Activated T-helper 1 cell treated with anti-CD3 and anti-CD28 coated beads, Interleukin-12 subunit alpha, Interleukin-12 subunit beta, Interleukin-2, Interleukin-4 antibody, amounts not matched to agents 30 ng/mL and 10 ng/mL and 1 ng/mL, durations not matched to agents 14 hours and 24 hours and 36 hours (primary cell): ENCODE data around the gene SUGCT. TPM values are rescaled to one million over a fixed set of nuclear protein-coding genes. Genes with fewer than 3 reads are reported as not detected.
"Not testable (repeated sequence)": the region's sequence is repeated elsewhere in the genome, so short reads cannot be mapped to it uniquely, and the experiment has no call there.

Experiments used
- DNase-seq: peaks from one replicate; pipeline ENCODE4 v3.0.0; 2021; ENCODE audit warnings: low spot score
- H3K27ac Mint-ChIP-seq: one replicate; pipeline ENCODE4 v1.8.0; 2021; ENCODE audit warnings: mild to moderate bottlenecking, mixed read lengths
- H3K27me3 Mint-ChIP-seq: one replicate; pipeline ENCODE4 v1.8.0; 2022; ENCODE audit warnings: mild to moderate bottlenecking, moderate library complexity, mixed read lengths; ENCODE audit not compliant: insufficient read depth
- H3K36me3 Mint-ChIP-seq: one replicate; pipeline ENCODE4 v1.8.0; 2021; ENCODE audit warnings: low read depth, mixed read lengths
- H3K4me1 Mint-ChIP-seq: one replicate; pipeline ENCODE4 v1.8.0; 2021; ENCODE audit warnings: low read depth, mixed read lengths
- H3K4me3 Mint-ChIP-seq: one replicate; pipeline ENCODE4 v1.8.0; 2021; ENCODE audit warnings: mild to moderate bottlenecking, moderate library complexity, mixed read lengths
- H3K9me3 Mint-ChIP-seq: one replicate; pipeline ENCODE4 v1.8.0; 2021; ENCODE audit warnings: mixed read lengths
- intact Hi-C: fragments of 100-400 bp; cut with micrococcal nuclease; formaldehyde crosslinking; loops from one replicate; pipeline ENCODE4 v1.15.1; 2024
- total RNA-seq: library from RNA; stranded (reverse); gene quantifications from 2 replicates; pipeline ENCODE4 v1.2.3, GENCODE V29; 2022

SUGCT gene
- total RNA-seq, 1 donor from 2014 or later = not detected

DNA sequence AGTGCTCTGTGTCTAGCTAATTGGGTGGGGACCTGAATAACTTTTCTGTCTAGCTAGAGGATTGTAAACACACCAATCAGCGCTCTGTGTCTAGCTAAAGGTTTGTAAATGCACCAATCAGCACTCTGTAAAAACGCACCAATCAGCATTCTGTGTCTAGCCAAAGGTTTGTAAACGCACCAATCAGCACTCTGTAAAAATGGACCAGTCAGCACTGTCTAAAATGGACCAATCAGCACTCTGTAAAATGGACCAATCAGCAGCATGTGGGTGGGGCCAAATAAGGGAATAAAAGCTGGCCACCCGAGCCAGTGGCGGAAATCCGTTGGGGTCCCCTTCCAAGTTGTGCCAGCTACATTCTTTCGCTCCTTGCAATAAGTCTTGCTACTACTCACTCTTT is 83.8 kb downstream of the SUGCT start:
- H3K4me3 Mint-ChIP-seq, H3K36me3 Mint-ChIP-seq, H3K27ac Mint-ChIP-seq, intact Hi-C loops, DNase-seq, H3K4me1 Mint-ChIP-seq, H3K27me3 Mint-ChIP-seq, H3K9me3 Mint-ChIP-seq: not testable (repeated sequence)

DNA sequence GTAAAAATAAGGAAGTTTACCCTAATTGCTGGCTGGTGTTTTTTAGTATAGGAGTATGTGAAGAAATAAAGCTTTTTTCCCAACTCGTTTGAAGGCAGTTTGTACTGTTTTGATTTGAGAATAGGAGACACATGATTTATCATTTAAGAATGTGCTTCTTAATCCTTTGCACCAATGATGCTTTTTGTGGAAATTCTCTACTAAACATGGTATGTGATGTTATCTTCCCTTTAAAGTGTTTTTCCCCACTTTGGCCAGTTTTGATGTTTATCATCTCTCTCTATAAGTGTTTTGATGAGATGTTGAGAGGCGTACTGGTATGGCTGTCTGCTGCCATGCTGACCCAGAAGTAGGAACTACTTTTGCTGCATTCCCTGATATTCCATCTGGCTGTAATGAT is 85.1 kb downstream of the SUGCT start:
- Mint-ChIP-seq H3K27me3 (peaks cover 2% of the 10 kb centered on the region), H3K36me3 (no peaks in the 10 kb centered on the region), H3K4me1 (no peaks in the 10 kb centered on the region), H3K9me3 (no peaks in the 10 kb centered on the region), H3K27ac (no peak overlapping the region), H3K4me3 (no peak overlapping the region)
- DNase-seq = no peak
- intact Hi-C loops = no loop called here

DNA sequence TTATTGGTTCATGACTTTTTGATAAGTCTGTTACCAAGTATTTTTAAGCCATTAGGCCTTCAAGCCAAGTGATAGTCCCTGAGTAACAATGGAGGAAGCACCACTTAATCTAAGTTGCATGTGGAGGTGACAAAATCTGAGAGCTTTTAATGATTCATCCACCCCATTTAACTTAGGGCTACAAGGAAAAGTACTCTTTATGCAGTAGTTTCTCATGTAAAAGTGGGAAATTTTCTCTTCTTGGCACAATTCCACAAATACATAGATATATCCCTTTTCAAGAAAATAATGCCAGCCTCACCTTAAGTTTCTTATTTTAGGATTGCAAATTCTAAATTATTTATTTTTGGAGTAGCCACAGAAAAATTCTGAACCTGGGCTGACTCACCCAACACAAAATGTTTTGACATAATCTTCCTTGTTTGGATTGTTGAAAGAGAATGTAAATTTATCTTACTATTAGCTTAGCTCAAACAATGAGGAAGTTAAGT is 85.7 kb downstream of the SUGCT start:
- Mint-ChIP-seq H3K27ac (no peak overlapping the region), H3K4me1 (no peaks in the 10 kb centered on the region), H3K9me3 (no peaks in the 10 kb centered on the region), H3K4me3 (no peak overlapping the region), H3K36me3 (no peaks in the 10 kb centered on the region), H3K27me3 (peaks cover 2% of the 10 kb centered on the region)
- no peak for DNase-seq
- intact Hi-C loops = no loop called here

DNA sequence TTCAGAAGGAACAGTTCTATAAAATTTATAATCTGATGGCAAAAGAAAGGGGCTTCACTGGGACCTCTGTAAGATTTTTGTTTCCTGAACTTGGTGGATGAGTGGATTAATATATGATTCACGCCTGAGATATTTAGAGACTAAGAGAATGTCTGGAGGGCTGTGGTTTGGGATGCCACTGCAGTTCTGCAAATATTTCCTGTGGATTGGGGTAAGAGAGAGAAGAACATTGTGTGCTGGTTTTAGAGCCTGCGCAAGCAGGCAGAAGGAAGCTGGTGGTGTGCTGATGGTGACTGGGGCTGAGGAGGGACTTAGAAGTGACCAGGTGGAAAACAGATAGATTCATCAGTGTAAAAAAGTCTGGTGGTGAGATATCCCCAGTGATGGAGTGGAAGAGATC is 87.0 kb downstream of the SUGCT start:
- no peaks in the 10 kb centered on the region for H3K36me3 Mint-ChIP-seq
- H3K27ac Mint-ChIP-seq = no peak overlapping the region
- intact Hi-C loops = no loop called here
- no peak overlapping the region for H3K4me3 Mint-ChIP-seq
- no peak for DNase-seq
- H3K4me1 Mint-ChIP-seq = no peaks in the 10 kb centered on the region
- H3K9me3 Mint-ChIP-seq = no peaks in the 10 kb centered on the region
- H3K27me3 Mint-ChIP-seq = peaks cover 2% of the 10 kb centered on the region

DNA sequence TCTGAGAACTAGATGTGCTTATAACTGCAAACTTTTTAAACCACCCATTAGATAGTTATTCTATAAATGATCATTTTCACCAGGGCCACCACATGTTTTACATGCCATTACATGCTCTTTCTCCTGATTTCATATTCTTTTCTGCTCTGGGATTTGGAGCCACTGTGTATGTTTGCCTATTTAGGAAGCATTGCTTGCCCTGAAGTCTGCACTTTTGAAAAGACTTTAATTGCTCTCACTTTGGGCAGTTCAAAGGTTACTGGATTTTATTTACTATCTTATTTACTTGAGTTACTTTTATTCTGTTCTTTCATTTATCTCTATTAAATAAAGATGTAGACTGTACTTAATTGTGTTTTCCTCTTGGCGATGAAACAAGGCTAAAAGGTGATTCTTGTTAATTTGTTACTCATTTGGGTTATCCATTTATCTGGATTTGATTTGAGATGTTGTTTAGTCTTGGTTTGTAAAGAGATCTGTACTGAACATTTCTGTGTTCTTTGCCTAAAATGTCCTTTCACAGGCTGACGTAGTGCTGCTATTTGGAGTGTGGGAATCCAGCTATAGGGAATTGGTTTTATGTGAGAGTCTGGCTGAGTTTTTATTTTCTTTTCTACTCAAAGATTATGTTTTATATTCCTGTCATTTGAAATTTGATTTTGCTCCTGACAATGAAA is 88.8 kb downstream of the SUGCT start:
- intact Hi-C loops = no loop called here
- DNase-seq = no peak
- H3K4me3 Mint-ChIP-seq = no peak overlapping the region
- no peaks in the 10 kb centered on the region for H3K36me3 Mint-ChIP-seq
- no peaks in the 10 kb centered on the region for H3K4me1 Mint-ChIP-seq
- peaks cover 2% of the 10 kb centered on the region for H3K27me3 Mint-ChIP-seq
- H3K27ac Mint-ChIP-seq = no peak overlapping the region
- no peaks in the 10 kb centered on the region for H3K9me3 Mint-ChIP-seq

DNA sequence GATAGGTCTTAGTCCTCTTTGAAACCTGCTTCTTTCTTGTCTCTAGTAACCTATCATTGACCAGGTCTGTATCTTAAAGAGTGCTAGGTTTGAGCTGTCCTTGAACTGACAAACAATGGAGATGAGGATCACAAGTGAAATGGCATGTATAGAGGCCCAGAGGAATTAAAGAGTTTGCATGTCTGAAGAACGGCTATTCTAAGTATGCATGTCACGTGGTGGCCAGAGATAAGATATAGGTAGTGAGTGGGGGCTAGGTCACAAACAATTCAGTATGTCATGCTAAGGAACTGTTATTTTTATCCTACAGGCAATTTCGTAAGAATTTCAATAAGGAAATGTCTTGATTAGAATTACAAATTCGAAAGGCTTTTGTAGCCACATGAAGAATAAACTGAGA is 95.3 kb downstream of the SUGCT start:
- H3K9me3 Mint-ChIP-seq = no peaks in the 10 kb centered on the region
- no peak overlapping the region for H3K4me3 Mint-ChIP-seq
- no peaks in the 10 kb centered on the region for H3K27me3 Mint-ChIP-seq
- intact Hi-C loops = loop anchor here (10.0 kb wide), 1 partner anchor 375 kb away; no protein-coding TSS in a partner anchor
- H3K27ac Mint-ChIP-seq = no peak overlapping the region
- DNase-seq = no peak
- no peaks in the 10 kb centered on the region for H3K36me3 Mint-ChIP-seq
- no peaks in the 10 kb centered on the region for H3K4me1 Mint-ChIP-seq

DNA sequence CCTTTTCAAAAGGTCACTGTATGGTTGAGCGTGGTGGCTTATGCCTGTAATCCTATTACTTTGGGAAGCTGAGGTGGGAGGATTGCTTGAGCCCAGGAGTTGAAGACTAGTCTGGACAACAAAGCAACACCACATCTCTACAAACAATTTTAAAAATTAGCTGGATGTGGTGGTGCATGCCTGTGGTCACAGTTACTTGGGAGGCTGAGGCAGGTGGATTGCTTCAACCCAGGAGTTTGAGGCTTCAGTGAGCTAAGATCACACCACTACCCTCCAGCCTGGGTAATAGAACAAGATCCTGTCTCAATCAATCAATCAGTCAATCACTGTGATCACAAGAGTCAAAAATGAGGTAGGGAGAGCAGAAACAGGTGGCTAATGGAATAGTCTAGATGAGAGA is 97.0 kb downstream of the SUGCT start:
- Mint-ChIP-seq H3K9me3 (no peaks in the 10 kb centered on the region), H3K4me3 (no peak overlapping the region), H3K36me3 (no peaks in the 10 kb centered on the region), H3K4me1 (no peaks in the 10 kb centered on the region), H3K27me3 (no peaks in the 10 kb centered on the region), H3K27ac (no peak overlapping the region)
- DNase-seq = no peak
- intact Hi-C loops = loop anchor here (10.0 kb wide), 1 partner anchor 373 kb away; no protein-coding TSS in a partner anchor

DNA sequence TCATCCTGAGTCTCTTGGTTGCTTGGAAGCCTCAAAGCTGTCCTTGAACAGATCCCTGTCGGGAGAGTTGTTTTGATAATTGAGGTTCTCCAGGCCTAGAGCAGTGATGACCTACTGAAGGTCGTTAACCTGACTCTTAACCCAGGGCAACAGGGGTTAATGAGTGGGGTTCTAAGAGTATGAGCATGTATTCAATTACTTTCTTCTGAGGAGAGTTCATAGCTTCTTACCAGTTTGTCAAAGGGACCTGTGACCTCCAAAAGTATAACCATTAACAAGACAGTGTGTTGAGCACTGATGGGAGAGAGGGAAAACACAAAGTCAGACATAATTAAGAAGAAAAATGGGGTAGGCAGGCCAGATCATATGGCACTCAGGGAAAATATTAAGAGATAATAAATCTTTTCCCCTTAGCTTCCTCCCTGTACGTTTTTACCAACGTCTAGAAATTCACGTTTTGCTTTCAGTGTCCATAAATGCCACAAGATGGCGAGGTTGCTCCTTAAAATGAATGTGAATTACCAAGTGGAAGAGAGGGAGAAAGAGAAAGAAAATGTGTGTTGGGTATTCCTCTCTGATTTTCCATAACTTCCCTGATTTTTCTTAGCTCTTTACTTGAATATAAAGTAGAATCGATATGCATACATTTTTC is 97.6 kb downstream of the SUGCT start:
- Mint-ChIP-seq H3K4me1 (no peaks in the 10 kb centered on the region), H3K27me3 (no peaks in the 10 kb centered on the region), H3K36me3 (no peaks in the 10 kb centered on the region), H3K27ac (no peak overlapping the region), H3K4me3 (no peak overlapping the region), H3K9me3 (no peaks in the 10 kb centered on the region)
- intact Hi-C loops = loop anchor here (10.0 kb wide), 1 partner anchor 372 kb away; no protein-coding TSS in a partner anchor
- no peak for DNase-seq

DNA sequence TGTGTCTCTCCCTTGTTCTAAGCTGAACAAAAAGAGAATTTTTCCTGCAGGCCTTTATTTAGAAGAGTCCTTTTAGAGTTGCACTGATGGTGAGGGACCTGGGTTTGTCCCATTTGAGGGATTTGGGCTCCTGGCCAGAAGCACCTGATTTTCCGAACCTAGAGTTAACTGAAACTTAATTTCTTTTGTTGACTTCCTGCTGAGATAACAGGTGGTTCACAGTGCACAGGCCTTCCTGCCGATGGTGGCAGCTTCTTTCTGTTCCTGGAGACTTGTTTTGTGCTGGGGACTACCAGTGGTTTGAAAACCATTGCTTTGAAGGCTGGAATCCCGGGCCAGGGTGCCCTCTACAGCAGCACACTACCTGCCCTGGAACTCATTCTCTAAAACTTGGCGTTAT is 99.2 kb downstream of the SUGCT start:
- H3K27me3 Mint-ChIP-seq = no peaks in the 10 kb centered on the region
- no peak for DNase-seq
- intact Hi-C loops = loop anchor here (10.0 kb wide), 1 partner anchor 371 kb away; no protein-coding TSS in a partner anchor

DNA sequence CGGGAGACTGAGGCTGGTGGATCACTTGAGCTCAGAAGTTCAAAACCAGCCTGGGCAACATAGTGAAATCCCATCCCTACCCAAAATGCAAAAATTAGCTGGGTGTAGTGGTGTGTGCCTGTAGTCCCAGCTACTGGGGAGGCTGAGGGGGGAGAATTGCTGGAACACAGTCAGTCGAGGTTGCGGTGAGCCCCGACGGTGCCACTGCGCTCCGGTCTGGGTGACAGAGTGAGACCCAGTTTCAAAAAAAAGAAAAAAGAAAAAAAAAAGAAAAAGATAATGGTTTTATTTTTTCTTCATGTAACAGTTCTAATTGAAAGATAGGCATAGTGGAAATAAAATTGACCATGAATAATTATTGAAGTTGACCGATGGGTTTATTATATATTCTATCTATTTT is 99.9 kb downstream of the SUGCT start:
- Mint-ChIP-seq H3K4me3 (no peak overlapping the region), H3K9me3 (no peaks in the 10 kb centered on the region), H3K27ac (no peak overlapping the region), H3K36me3 (no peaks in the 10 kb centered on the region), H3K27me3 (no peaks in the 10 kb centered on the region), H3K4me1 (no peaks in the 10 kb centered on the region)
- no peak for DNase-seq
- intact Hi-C loops = loop anchor here (10.0 kb wide), 1 partner anchor 370 kb away; no protein-coding TSS in a partner anchor

More for the DNA sequence above, 99.2 kb downstream of the SUGCT start:
- Mint-ChIP-seq H3K36me3 (no peaks in the 10 kb centered on the region), H3K4me3 (no peak overlapping the region), H3K4me1 (no peaks in the 10 kb centered on the region), H3K27ac (no peak overlapping the region), H3K9me3 (no peaks in the 10 kb centered on the region)

DNA sequence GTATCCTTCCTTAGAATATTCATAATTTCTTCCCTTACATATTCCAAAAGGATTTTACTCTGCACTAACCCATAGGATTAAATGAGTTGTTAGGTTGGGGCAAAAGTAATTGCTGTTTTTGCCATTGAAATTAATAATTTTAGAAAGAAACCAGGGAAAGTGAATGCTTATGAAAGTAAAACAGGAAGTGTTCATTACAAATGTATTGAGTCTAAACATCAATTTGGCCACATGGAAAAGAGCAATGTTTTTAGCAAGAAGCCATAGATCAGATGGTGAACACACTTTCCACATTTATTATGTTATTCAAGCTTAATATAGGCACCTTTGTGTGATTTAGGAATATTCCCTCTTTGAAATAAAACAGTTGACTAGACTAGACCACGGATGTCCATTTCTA is 102.9 kb downstream of the SUGCT start:
- DNase-seq = no peak
- Mint-ChIP-seq H3K27me3 (no peaks in the 10 kb centered on the region), H3K9me3 (no peaks in the 10 kb centered on the region), H3K27ac (no peak overlapping the region), H3K36me3 (no peaks in the 10 kb centered on the region), H3K4me3 (no peak overlapping the region), H3K4me1 (no peaks in the 10 kb centered on the region)
- intact Hi-C loops = loop anchor here (10.0 kb wide), 1 partner anchor 367 kb away; no protein-coding TSS in a partner anchor

DNA sequence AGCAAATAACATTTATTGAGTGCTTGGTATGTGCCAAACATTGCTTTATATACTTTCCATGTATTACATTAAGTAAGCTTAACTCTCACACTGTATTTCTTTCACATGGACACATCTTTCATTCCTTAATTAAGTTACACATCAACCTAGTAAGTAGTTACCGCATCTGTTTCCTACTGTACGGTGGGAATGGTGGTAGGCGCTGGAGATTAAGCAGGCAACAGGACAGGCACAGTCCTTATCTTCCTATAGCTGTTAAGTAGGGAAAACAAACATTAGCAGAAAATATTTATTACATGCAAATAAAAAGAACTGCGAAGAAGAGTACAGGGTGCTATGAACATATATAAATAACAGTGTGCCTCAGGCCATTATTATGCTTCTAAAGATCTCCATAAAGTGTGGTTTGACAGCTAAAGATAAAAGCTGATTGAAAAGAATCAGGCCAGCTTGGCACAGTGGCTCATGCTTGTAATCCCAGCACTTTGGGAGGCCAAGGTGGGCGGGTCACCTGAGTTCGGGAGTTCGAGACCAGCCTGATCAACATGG is 105.0 kb downstream of the SUGCT start:
- no peak overlapping the region for H3K27ac Mint-ChIP-seq
- intact Hi-C loops = loop anchor here (10.0 kb wide), 1 partner anchor 365 kb away; no protein-coding TSS in a partner anchor
- no peak overlapping the region for H3K4me3 Mint-ChIP-seq
- H3K9me3 Mint-ChIP-seq = no peaks in the 10 kb centered on the region
- H3K4me1 Mint-ChIP-seq = no peaks in the 10 kb centered on the region
- no peaks in the 10 kb centered on the region for H3K27me3 Mint-ChIP-seq
- DNase-seq = no peak
- H3K36me3 Mint-ChIP-seq = no peaks in the 10 kb centered on the region

DNA sequence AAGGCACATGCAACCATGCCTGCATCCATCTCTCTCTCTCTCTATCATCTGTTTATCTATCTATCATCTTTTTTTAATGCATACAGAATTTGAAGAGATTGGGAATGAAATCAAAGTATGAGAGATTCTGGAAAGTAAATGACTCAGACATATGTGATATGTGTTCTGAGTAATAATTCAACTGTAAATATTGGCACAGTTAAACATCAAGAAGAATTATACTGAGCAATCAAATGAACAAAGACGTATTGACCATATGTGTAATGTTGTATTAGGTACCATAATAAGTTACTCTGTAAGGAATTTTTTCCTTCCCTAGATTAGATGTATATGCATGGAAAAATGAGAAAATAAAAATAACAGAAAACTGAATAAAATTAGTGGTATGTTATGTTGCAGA is 108.3 kb downstream of the SUGCT start:
- Mint-ChIP-seq H3K9me3 (no peaks in the 10 kb centered on the region), H3K27ac (no peak overlapping the region), H3K4me1 (no peaks in the 10 kb centered on the region), H3K27me3 (no peaks in the 10 kb centered on the region), H3K36me3 (no peaks in the 10 kb centered on the region), H3K4me3 (no peak overlapping the region)
- intact Hi-C loops = no loop called here
- no peak for DNase-seq
